A673 (cell line): ENCODE data around the gene PTCHD1. TPM values are rescaled to one million over a fixed set of nuclear protein-coding genes. Genes with fewer than 3 reads are reported as not detected.

Experiments used
- BruUV-seq: library from RNA; stranded (reverse); fragments of 400-500 nt; replicated peaks from 2 replicates; lab custom pipeline; 2021; lab: Mats Ljungman, UMichigan
- CTCF ChIA-PET: fragments of 300-600 bp; sonication (Branson Sonifier 250); formaldehyde crosslinking; loops from one replicate; lab custom pipeline; 2022; ENCODE audit warnings: antibody characterized with exemption; lab: Charles Lee
- POLR2A ChIA-PET: fragments of 300-600 bp; sonication (Branson Sonifier 250); formaldehyde crosslinking; loops from one replicate; lab custom pipeline; 2022; ENCODE audit warnings: antibody characterized with exemption; ENCODE audit not compliant: low non-redundant PET; lab: Charles Lee
- DNase-seq: peaks from one replicate; pipeline ENCODE4 v3.0.0-alpha.2; 2015; ENCODE audit warnings: low spot score
- H3K27ac ChIP-seq: fragments of 200-600 bp; sonication (generic); 2 replicates; pipeline ENCODE4 v1.5.1; 2016; ENCODE audit warnings: mixed run types, low read depth, mild to moderate bottlenecking, mixed read lengths, antibody characterized with exemption, low read length; ENCODE audit not compliant: poor library complexity, severe bottlenecking
- H3K27me3 ChIP-seq: fragments of 200-600 bp; sonication (generic); replicated peaks from 2 replicates; pipeline ENCODE4 v1.6.1; 2017; ENCODE audit warnings: mixed run types, low read depth, mild to moderate bottlenecking, mixed read lengths, antibody characterized with exemption, low read length; ENCODE audit not compliant: insufficient read depth, poor library complexity
- H3K36me3 ChIP-seq: fragments of 200-600 bp; sonication (generic); 2 replicates; pipeline ENCODE4 v1.6.1; 2016; ENCODE audit warnings: mixed run types, mild to moderate bottlenecking, mixed read lengths, antibody characterized with exemption, low read length; ENCODE audit not compliant: insufficient read depth, poor library complexity, severe bottlenecking
- H3K4me1 ChIP-seq: fragments of 200-600 bp; sonication (generic); 2 replicates; pipeline ENCODE4 v1.6.1; 2017; ENCODE audit warnings: mixed run types, mild to moderate bottlenecking, mixed read lengths, antibody characterized with exemption, low read length; ENCODE audit not compliant: insufficient read depth, poor library complexity, severe bottlenecking
- H3K4me3 ChIP-seq: fragments of 200-600 bp; sonication (generic); 2 replicates; pipeline ENCODE4 v1.5.1; 2016; ENCODE audit warnings: low read depth, mixed run types, mild to moderate bottlenecking, mixed read lengths, low read length; ENCODE audit not compliant: poor library complexity, severe bottlenecking
- H3K9me3 ChIP-seq: fragments of 200-600 bp; sonication (generic); 2 replicates; pipeline ENCODE4 v1.6.1; 2016; ENCODE audit warnings: mixed run types, low read depth, mild to moderate bottlenecking, mixed read lengths, antibody characterized with exemption, low read length; ENCODE audit not compliant: poor library complexity, severe bottlenecking
- EZH2 ChIP-seq: fragments of 200-600 bp; sonication (generic); IDR thresholded peaks from 2 replicates; pipeline ENCODE4 v1.6.1; 2017; ENCODE audit warnings: borderline replicate concordance, low read depth, mild to moderate bottlenecking, mixed read lengths, antibody characterized with exemption, low read length; ENCODE audit not compliant: poor library complexity, severe bottlenecking
- intact Hi-C: fragments of 100-400 bp; cut with micrococcal nuclease; formaldehyde crosslinking; loops from one replicate; pipeline ENCODE4 v1.10.0; 2022; ENCODE audit not compliant: unreplicated experiment
- total RNA-seq: library from RNA; stranded (reverse); gene quantifications from 2 replicates; pipeline ENCODE4 v1.2.3, GENCODE V29; 2021
- TF ChIP-seq, protein P1 (sequence below): fragments of 300-800, 200-600 bp; sonication (generic); conservative IDR thresholded peaks from 2 replicates; pipeline ENCODE4 v1.5.1; 2017; ENCODE audit warnings: low read depth, mild to moderate bottlenecking, antibody characterized with exemption, low read length, moderate library complexity, mixed read lengths

Gene PTCHD1
- total RNA-seq, 1 experiment from 2014 or later = 0.02 TPM

- DNase-seq = no peak
- H3K9me3 ChIP-seq = no peaks in the 10 kb centered on the region
- POLR2A ChIA-PET = no interaction called here
- BruUV-seq = no TSS peak
- no peaks in the 10 kb centered on the region for H3K4me1 ChIP-seq
- TF ChIP-seq, protein P1, sequence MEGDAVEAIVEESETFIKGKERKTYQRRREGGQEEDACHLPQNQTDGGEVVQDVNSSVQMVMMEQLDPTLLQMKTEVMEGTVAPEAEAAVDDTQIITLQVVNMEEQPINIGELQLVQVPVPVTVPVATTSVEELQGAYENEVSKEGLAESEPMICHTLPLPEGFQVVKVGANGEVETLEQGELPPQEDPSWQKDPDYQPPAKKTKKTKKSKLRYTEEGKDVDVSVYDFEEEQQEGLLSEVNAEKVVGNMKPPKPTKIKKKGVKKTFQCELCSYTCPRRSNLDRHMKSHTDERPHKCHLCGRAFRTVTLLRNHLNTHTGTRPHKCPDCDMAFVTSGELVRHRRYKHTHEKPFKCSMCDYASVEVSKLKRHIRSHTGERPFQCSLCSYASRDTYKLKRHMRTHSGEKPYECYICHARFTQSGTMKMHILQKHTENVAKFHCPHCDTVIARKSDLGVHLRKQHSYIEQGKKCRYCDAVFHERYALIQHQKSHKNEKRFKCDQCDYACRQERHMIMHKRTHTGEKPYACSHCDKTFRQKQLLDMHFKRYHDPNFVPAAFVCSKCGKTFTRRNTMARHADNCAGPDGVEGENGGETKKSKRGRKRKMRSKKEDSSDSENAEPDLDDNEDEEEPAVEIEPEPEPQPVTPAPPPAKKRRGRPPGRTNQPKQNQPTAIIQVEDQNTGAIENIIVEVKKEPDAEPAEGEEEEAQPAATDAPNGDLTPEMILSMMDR = no peak
- TF ChIP-seq EZH2 = no peak
- intact Hi-C loops = no loop called here
- no peak overlapping the region for H3K27ac ChIP-seq
- H3K36me3 ChIP-seq = no peaks in the 10 kb centered on the region
- H3K27me3 ChIP-seq = peaks cover 54% of the 10 kb centered on the region
- H3K4me3 ChIP-seq = no peak overlapping the region
- CTCF ChIA-PET = no interaction called here
Measured at GRCh38 chrX:23338334-23338733, 3.7 kb downstream of the PTCHD1 start.

- intact Hi-C loops = no loop called here
- no peaks in the 10 kb centered on the region for H3K4me1 ChIP-seq
- no peak overlapping the region for H3K4me3 ChIP-seq
- DNase-seq = no peak
- peaks cover 27% of the 10 kb centered on the region for H3K27me3 ChIP-seq
- H3K36me3 ChIP-seq = no peaks in the 10 kb centered on the region
- ChIA-PET CTCF (interaction anchor here (0.7 kb wide), 1 partner anchor 25 kb away, joined by 8 read pairs; no protein-coding TSS in a partner anchor), POLR2A (no interaction called here)
- H3K9me3 ChIP-seq = no peaks in the 10 kb centered on the region
- TF ChIP-seq, protein P1 = no peak
- TF ChIP-seq EZH2 = no peak
- H3K27ac ChIP-seq = no peak overlapping the region
- BruUV-seq = no TSS peak
Measured at GRCh38 chrX:23341452-23341851, 6.8 kb downstream of the PTCHD1 start.

DNA sequence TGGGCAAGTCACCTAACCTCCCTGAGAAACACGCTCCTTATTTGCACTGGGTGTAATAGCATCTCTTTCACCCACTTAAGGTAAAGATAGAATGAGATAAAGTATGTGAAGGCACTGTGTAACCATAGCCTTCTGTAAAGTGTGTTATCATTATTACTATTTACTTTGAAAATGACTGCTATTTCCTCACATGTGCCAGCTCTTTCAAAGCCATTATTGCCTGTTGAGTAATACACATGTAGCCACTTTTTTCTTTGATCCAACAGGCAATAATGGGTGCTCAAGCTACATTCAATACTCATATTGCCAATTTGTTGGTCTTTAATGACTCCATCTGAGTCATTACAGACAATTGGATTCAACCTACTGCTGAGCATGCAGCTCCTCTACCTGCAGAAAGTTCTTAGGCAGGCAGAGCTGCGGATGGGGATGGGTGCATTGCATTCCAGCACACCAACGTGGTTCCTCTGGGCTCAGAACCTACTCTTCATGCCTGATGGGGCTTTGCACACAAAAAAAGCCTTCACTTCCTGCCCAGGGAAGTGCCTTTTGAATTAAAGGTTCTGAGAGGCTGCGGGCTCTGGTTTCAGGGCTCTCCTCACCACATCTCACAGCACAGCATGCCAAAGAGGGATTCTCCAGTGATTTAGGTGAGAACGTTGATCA, 9.7 kb downstream of the PTCHD1 start:
- no peaks in the 10 kb centered on the region for H3K36me3 ChIP-seq
- H3K4me1 ChIP-seq = no peaks in the 10 kb centered on the region
- CTCF ChIA-PET = no interaction called here
- no peak for DNase-seq
- TF ChIP-seq, protein P1 = no peak
- TF ChIP-seq EZH2 = no peak
- BruUV-seq = no TSS peak
- peaks cover 12% of the 10 kb centered on the region for H3K27me3 ChIP-seq
- H3K27ac ChIP-seq = no peak overlapping the region
- POLR2A ChIA-PET = no interaction called here
- no peaks in the 10 kb centered on the region for H3K9me3 ChIP-seq
- no peak overlapping the region for H3K4me3 ChIP-seq
- intact Hi-C loops = no loop called here
